Thyroid gland (tissue), 4 donors: ENCODE results near the gene TEDC1.

Experiments used
- POLR2A ChIP-seq, 2 donors: fragments of 450-650 bp; IDR thresholded peaks; one replicate each; pipeline ENCODE4 v1.6.1; 2017; ENCODE audit warnings: antibody characterized with exemption in 2 of 2, mild to moderate bottlenecking in 2 of 2, moderate library complexity in 1 of 2
- TF ChIP-seq, protein P1 (sequence below), 6 experiments: fragments of 200-600 bp in 3 of 6; fragments of 450-650 bp in 3 of 6; sonication (generic) in 3 of 6; IDR thresholded peaks; one replicate each; pipeline ENCODE4 v1.5.1; 2016 to 2019; ENCODE audit warnings: antibody characterized with exemption in 6 of 6, mild to moderate bottlenecking in 2 of 6, inconsistent platforms in 1 of 6, moderate library complexity in 1 of 6

DNA sequence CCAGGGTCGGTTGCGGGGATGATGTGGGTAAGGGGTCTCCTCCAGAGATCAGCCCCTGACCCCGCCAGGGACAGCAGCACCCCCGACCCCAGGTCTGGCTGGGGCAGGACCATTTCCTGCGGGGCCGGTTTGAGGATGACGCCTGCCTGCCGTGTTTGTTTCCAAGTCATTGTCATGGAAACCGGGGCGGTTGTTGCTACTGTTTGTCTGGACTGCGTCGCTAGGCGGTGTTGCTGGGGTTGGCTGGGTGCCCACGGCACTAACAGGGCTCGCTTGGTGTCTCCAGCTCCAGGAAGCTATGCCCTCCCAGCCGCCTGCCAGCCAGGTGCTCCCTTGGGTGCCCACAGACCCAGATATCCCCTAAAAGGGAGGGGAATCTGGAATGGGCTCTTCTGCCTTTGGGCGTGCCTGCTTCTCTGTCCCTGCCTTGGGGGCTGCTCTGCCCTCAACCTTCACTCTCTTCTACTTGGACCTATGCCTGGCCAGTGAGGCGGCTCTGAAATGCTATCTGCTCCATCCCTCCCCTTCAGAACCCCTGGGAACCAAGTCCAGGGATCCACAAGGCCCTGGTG, 9.1 kb upstream of the TEDC1 start:
- TF ChIP-seq, protein P1, sequence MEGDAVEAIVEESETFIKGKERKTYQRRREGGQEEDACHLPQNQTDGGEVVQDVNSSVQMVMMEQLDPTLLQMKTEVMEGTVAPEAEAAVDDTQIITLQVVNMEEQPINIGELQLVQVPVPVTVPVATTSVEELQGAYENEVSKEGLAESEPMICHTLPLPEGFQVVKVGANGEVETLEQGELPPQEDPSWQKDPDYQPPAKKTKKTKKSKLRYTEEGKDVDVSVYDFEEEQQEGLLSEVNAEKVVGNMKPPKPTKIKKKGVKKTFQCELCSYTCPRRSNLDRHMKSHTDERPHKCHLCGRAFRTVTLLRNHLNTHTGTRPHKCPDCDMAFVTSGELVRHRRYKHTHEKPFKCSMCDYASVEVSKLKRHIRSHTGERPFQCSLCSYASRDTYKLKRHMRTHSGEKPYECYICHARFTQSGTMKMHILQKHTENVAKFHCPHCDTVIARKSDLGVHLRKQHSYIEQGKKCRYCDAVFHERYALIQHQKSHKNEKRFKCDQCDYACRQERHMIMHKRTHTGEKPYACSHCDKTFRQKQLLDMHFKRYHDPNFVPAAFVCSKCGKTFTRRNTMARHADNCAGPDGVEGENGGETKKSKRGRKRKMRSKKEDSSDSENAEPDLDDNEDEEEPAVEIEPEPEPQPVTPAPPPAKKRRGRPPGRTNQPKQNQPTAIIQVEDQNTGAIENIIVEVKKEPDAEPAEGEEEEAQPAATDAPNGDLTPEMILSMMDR (IDR thresholded peaks at IDR 0.05): peak in 3 of 6 experiments; percentile 14 to 22 (median 15)
- TF ChIP-seq POLR2A (IDR thresholded peaks at IDR 0.05): peak in 1 of 2 donors; percentile 26
